H1 (cell line): ENCODE measurements around the gene GPR155. TPM values are rescaled to one million over a fixed set of nuclear protein-coding genes. Genes with fewer than 3 reads are reported as not detected.

ENCODE experiments used
- CTCF ChIA-PET: fragments of 300-600 bp; sonication (Branson Sonifier 250); formaldehyde crosslinking; loops from one replicate; lab custom pipeline; 2021; ENCODE audit not compliant: partially characterized antibody; lab: Charles Lee
- POLR2A ChIA-PET: fragments of 300-600 bp; sonication (Branson Sonifier 250); formaldehyde crosslinking; loops from one replicate; lab custom pipeline; 2021; ENCODE audit warnings: inconsistent platforms; ENCODE audit not compliant: partially characterized antibody; lab: Charles Lee
- DNase-seq, 2 experiments: peaks; one replicate each; pipeline versions ENCODE4 v3.0.0 to v3.0.0-alpha.2; 2010 to 2022; ENCODE audit warnings: low spot score in 2 of 2, low read depth in 1 of 2, mixed read lengths in 1 of 2
- FAIRE-seq: peaks from 2 replicates; lab custom pipeline; 2011; peaks lifted over from hg19 to GRCh38; lab: Jason Lieb, UNC
- H2AFZ ChIP-seq: 2 replicates; pipeline ENCODE4 v1.8.1; 2012; ENCODE audit warnings: low read length, inconsistent platforms
- H2AK5ac ChIP-seq: 2 replicates; pipeline ENCODE4 v1.6.1; 2013; ENCODE audit warnings: low read depth, low read length
- H2BK120ac ChIP-seq: replicated peaks from 2 replicates; pipeline ENCODE3; 2013; ENCODE audit warnings: low read depth, low read length, inconsistent platforms
- H2BK12ac ChIP-seq: 2 replicates; pipeline ENCODE4 v1.6.1; 2013; ENCODE audit warnings: low read depth, low read length
- H2BK15ac ChIP-seq: 2 replicates; pipeline ENCODE4 v1.6.1; 2013; ENCODE audit warnings: low read length
- H2BK20ac ChIP-seq: 2 replicates; pipeline ENCODE4 v1.6.1; 2013; ENCODE audit warnings: low read length
- H2BK5ac ChIP-seq: 2 replicates; pipeline ENCODE4 v1.6.1; 2013; ENCODE audit warnings: low read depth, low read length
- H3K14ac ChIP-seq: 2 replicates; pipeline ENCODE4 v1.6.1; 2013; ENCODE audit warnings: inconsistent platforms; ENCODE audit not compliant: insufficient read length
- H3K18ac ChIP-seq: 2 replicates; pipeline ENCODE4 v1.6.1; 2013; ENCODE audit warnings: low read length; ENCODE audit errors: extremely low read depth
- H3K23ac ChIP-seq: 2 replicates; pipeline ENCODE4 v1.6.1; 2013; ENCODE audit warnings: inconsistent platforms; ENCODE audit not compliant: insufficient read length
- H3K23me2 ChIP-seq: 2 replicates; pipeline ENCODE4 v1.6.1; 2013; ENCODE audit warnings: low read depth, low read length
- H3K27ac ChIP-seq: 2 replicates; pipeline ENCODE4 v1.6.1; 2011; ENCODE audit warnings: low read depth, low read length, inconsistent platforms
- H3K27me3 ChIP-seq, 4 experiments: replicated peaks in 1 of 4; 1 replicate in 1 of 4; 2 replicates in 3 of 4; pipeline versions ENCODE4 v1.6.1 to v1.8.1; 2011 to 2013; ENCODE audit warnings: low read length in 3 of 4, mild to moderate bottlenecking in 3 of 4, inconsistent platforms in 2 of 4, mixed read lengths in 2 of 4, moderate library complexity in 1 of 4; ENCODE audit not compliant: control insufficient read depth in 3 of 4, insufficient read depth in 3 of 4; ENCODE audit errors: extremely low read depth in 1 of 4
- H3K36me3 ChIP-seq, 4 experiments: 2 replicates each; pipeline versions ENCODE4 v1.6.1 to v1.8.1; 2011 to 2013; ENCODE audit warnings: mild to moderate bottlenecking in 4 of 4, low read length in 3 of 4, moderate library complexity in 2 of 4, control low read depth in 1 of 4, inconsistent platforms in 1 of 4; ENCODE audit not compliant: insufficient read depth in 4 of 4, control insufficient read depth in 2 of 4
- H3K4ac ChIP-seq: replicated peaks from 2 replicates; pipeline ENCODE3; 2013; ENCODE audit warnings: low read length, low read depth, mixed read lengths, inconsistent platforms; ENCODE audit not compliant: insufficient read length
- H3K4me1 ChIP-seq, 4 experiments: replicated peaks in 1 of 4; 1 replicate in 1 of 4; 2 replicates in 3 of 4; pipeline versions ENCODE4 v1.6.1 to v1.8.1; 2011 to 2013; ENCODE audit warnings: low read length in 3 of 4, inconsistent platforms in 2 of 4, mixed read lengths in 1 of 4; ENCODE audit not compliant: insufficient read depth in 4 of 4, control insufficient read depth in 3 of 4
- H3K4me2 ChIP-seq, 2 experiments: 2 replicates each; pipeline versions ENCODE4 v1.6.1 to v1.8.1; 2011 to 2013; ENCODE audit warnings: low read depth in 2 of 2, low read length in 2 of 2, control low read depth in 1 of 2, inconsistent platforms in 1 of 2, mild to moderate bottlenecking in 1 of 2; ENCODE audit not compliant: insufficient read depth in 1 of 2
- H3K4me3 ChIP-seq, 4 experiments: fragments of 200-600, 300-600 bp in 1 of 4; sonication (generic), shearing (Covaris generic), sonication (Bioruptor Twin) in 1 of 4; 2 replicates each; pipeline versions ENCODE4 v1.5.1 to v1.8.1; 2011 to 2016; ENCODE audit warnings: low read length in 4 of 4, low read depth in 3 of 4, control low read depth in 2 of 4, inconsistent platforms in 2 of 4, mild to moderate bottlenecking in 2 of 4, mixed read lengths in 1 of 4, moderate library complexity in 1 of 4; ENCODE audit not compliant: insufficient read depth in 2 of 4; ENCODE audit errors: extremely low read depth in 1 of 4
- H3K56ac ChIP-seq: replicated peaks from 2 replicates; pipeline ENCODE3; 2013; ENCODE audit warnings: low read depth, mild to moderate bottlenecking, mixed read lengths, low read length, inconsistent platforms; ENCODE audit not compliant: insufficient read length
- H3K79me1 ChIP-seq: 2 replicates; pipeline ENCODE4 v1.6.1; 2013; ENCODE audit warnings: low read depth, low read length, control low read depth
- H3K79me2 ChIP-seq, 2 experiments: 2 replicates each; pipeline versions ENCODE4 v1.6.1 to v1.8.1; 2012 to 2013; ENCODE audit warnings: low read length in 2 of 2, mild to moderate bottlenecking in 2 of 2, inconsistent platforms in 1 of 2; ENCODE audit not compliant: insufficient read depth in 2 of 2, control insufficient read depth in 1 of 2
- H3K9ac ChIP-seq, 4 experiments: replicated peaks in 1 of 4; 1 replicate in 1 of 4; 2 replicates in 3 of 4; pipeline versions ENCODE4 v1.6.1 to v1.8.1; 2011 to 2013; ENCODE audit warnings: low read depth in 3 of 4, low read length in 3 of 4, control low read depth in 2 of 4, mild to moderate bottlenecking in 2 of 4, moderate library complexity in 2 of 4, inconsistent platforms in 1 of 4; ENCODE audit errors: extremely low read depth in 1 of 4
- H3K9me3 ChIP-seq, 2 experiments: 2 replicates each; pipeline versions ENCODE4 v1.6.1 to v1.8.1; 2012 to 2013; ENCODE audit warnings: mild to moderate bottlenecking in 2 of 2, moderate library complexity in 2 of 2, control low read depth in 1 of 2, inconsistent platforms in 1 of 2, low read depth in 1 of 2, low read length in 1 of 2, mixed read lengths in 1 of 2; ENCODE audit not compliant: insufficient read depth in 2 of 2
- H4K20me1 ChIP-seq, 2 experiments: replicated peaks in 1 of 2; 2 replicates each; pipeline versions ENCODE3 to v1.8.1; 2011 to 2013; ENCODE audit warnings: inconsistent platforms in 2 of 2, low read length in 2 of 2, mild to moderate bottlenecking in 1 of 2; ENCODE audit not compliant: insufficient read depth in 2 of 2, control insufficient read depth in 1 of 2
- H4K5ac ChIP-seq: 2 replicates; pipeline ENCODE4 v1.6.1; 2013; ENCODE audit warnings: low read length, low read depth, mixed read lengths, inconsistent platforms; ENCODE audit not compliant: insufficient read length
- H4K8ac ChIP-seq: 2 replicates; pipeline ENCODE4 v1.8.0; 2013; ENCODE audit warnings: mild to moderate bottlenecking, moderate library complexity, low read length, inconsistent platforms; ENCODE audit not compliant: insufficient read depth; ENCODE audit errors: extremely low read depth
- H4K91ac ChIP-seq: replicated peaks from 2 replicates; pipeline ENCODE3; 2013; ENCODE audit warnings: low read length, mixed read lengths, inconsistent platforms; ENCODE audit not compliant: insufficient read length
- CHD2 ChIP-seq: IDR thresholded peaks from 2 replicates; pipeline ENCODE4 v1.6.1; 2012; ENCODE audit warnings: low read length, improper control_type of control experiment
- JUN ChIP-seq: IDR thresholded peaks from 2 replicates; pipeline ENCODE4 v1.6.1; 2011; ENCODE audit warnings: low read depth, mild to moderate bottlenecking, improper control_type of control experiment, low read length
- JUND ChIP-seq: IDR thresholded peaks from 2 replicates; pipeline ENCODE4 v1.6.1; 2011; ENCODE audit warnings: mild to moderate bottlenecking, improper control_type of control experiment, low read length
- RFX5 ChIP-seq: IDR thresholded peaks from 2 replicates; pipeline ENCODE4 v1.6.1; 2011; ENCODE audit warnings: low read depth, low read length, improper control_type of control experiment, borderline replicate concordance
- SP4 ChIP-seq: IDR thresholded peaks from 2 replicates; pipeline ENCODE4 v1.6.1; 2012; ENCODE audit warnings: low read length, inconsistent platforms
- WGBS, 2 experiments: shearing (Covaris generic) in 1 of 2; methylation state at CpG; one replicate each; pipeline versions ENCODE4 v1.1.6 to v1.1.7; 2013 to 2015; ENCODE audit warnings: low lambda C conversion rate in 2 of 2, mixed read lengths in 2 of 2, inconsistent platforms in 1 of 2, low coverage in 1 of 2, missing lambda C conversion rate in 1 of 2; ENCODE audit not compliant: insufficient replicate concordance in 2 of 2, insufficient coverage in 1 of 2, insufficient read length in 1 of 2; ENCODE audit errors: extremely low coverage in 1 of 2, missing lambda C conversion rate in 1 of 2; 5-methylcytosine and 5-hydroxymethylcytosine counted together
- polyA plus RNA-seq, 7 experiments: library from polyadenylated mRNA; depleted of rRNA in 3 of 7; stranded (reverse) in 5 of 7; unstranded in 2 of 7; fragments of >200 nt in 5 of 7; fragments of 200-250 nt in 2 of 7; gene quantifications; 1 replicate in 5 of 7; 2 replicates in 1 of 7; 4 replicates in 1 of 7; pipeline versions ENCODE4 v1.2.1 to v1.2.3, GENCODE V29; 2011 to 2013; ENCODE audit warnings: missing spikeins in 2 of 7, mixed read lengths in 2 of 7
- total RNA-seq: library from RNA; stranded (reverse); fragmentation: NEBNext Ultra II Directional; extraction: Animal tissue kit (Norgen Biotek cat#: 25700); gene quantifications from 2 replicates; pipeline ENCODE4 v1.2.1, GENCODE V29; 2021

GPR155 gene
- total and polyA plus RNA-seq, 2 of the 8 experiments (the other 6 are each of a cell fraction or from before 2014, with no cell fraction given), result 0.26 to 2.1 TPM

DNA sequence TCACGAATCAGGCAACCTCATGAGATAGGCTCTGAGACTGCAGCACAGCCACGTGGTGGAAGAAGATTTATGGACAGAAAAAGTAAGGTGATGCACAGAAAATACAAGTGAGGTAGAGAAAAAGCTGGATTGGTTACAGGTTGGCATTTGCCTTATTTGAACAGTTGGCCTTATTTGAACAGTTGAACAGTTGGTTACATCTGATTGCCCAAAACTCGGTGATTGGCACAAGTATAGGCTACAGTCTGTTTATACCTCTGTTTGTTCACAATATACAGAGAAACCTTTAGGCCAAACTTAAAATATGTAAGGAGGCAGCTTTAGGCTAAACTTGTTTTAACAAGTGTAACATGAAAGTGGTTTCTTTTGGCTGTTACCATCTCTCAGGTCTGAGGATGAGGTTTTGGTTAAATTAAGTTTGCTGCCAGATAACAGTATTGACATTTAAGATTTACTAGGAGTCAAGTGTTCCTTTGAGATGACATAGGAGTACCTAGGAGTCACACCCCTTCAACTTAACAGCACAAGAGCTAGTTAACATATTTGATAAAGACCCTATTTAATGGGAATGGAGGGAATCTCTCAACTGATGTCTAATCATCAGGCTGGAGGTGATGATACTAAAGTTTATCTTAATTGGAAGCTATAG lies 16.5 kb upstream of the GPR155 start:
- no peak overlapping the region for H4K91ac ChIP-seq
- H3K4ac ChIP-seq, result no peak overlapping the region
- no peaks in the 10 kb centered on the region for H3K79me1 ChIP-seq
- no peak overlapping the region for H4K5ac ChIP-seq
- H3K27me3 ChIP-seq, result no peaks in the 10 kb centered on the region
- FAIRE-seq, result no peak
- no peaks in the 10 kb centered on the region for H3K36me3 ChIP-seq
- H2BK12ac ChIP-seq, result no peak overlapping the region
- WGBS, 2 experiments, result 93% methylated on average over 3 of the region's 3 CpGs; no CpG with 5 or more reads in 1 of the 2 experiments
- no peak overlapping the region for H2BK5ac ChIP-seq
- no peak overlapping the region for H2BK120ac ChIP-seq
- H3K14ac ChIP-seq, result no peak overlapping the region
- H3K79me2 ChIP-seq, result no peaks in the 10 kb centered on the region
- H3K4me3 ChIP-seq, result no peak overlapping the region
- H3K9me3 ChIP-seq, result peaks cover 14 to 15% of the 10 kb centered on the region in 2 experiments; a peak in 3 of 4 replicates
- H3K4me2 ChIP-seq, result no peak overlapping the region
- no peak overlapping the region for H3K18ac ChIP-seq
- H3K23ac ChIP-seq, result no peak overlapping the region
- H3K56ac ChIP-seq, result no peak overlapping the region
- H4K8ac ChIP-seq, result no peak overlapping the region
- no peaks in the 10 kb centered on the region for H3K23me2 ChIP-seq
- TF ChIP-seq SP4 (no peak), RFX5 (no peak), CHD2 (no peak), JUN (no peak), JUND (no peak)
- TF ChIP-seq, all 59 proteins: peak for 0
- Histone ChIP-seq H2AK5ac (no peak overlapping the region), H2BK15ac (no peak overlapping the region), H2BK20ac (no peak overlapping the region), H2AFZ (no peak overlapping the region), H3K4me1 (no peaks in the 10 kb centered on the region), H3K27ac (no peak overlapping the region), H4K20me1 (no peaks in the 10 kb centered on the region), H3K9ac (no peak overlapping the region)
- POLR2A ChIA-PET, result no interaction called here
- CTCF ChIA-PET, result interaction anchor here (0.6 to 1.5 kb wide), 3 partner anchors 13 to 46 kb away, joined by 3 to 5 read pairs (median 3); no protein-coding TSS in a partner anchor
- DNase-seq, result no peak
